DMS53 treated with DMSO at 0.1 percent for 48 hours (cell line): Measurements from ENCODE around the gene ISY1.
"Not testable (repeated sequence)": the region's sequence is repeated elsewhere in the genome, so short reads cannot be mapped to it uniquely, and the experiment has no call there.

ENCODE experiments used
- DNase-seq: peaks from one replicate; lab custom pipeline; 2025; ENCODE audit not compliant: unreplicated experiment; lab: John Stamatoyannopoulos, UW

The ISY1 gene

GRCh38 chr3:129160891-129161859 lies at the start of gene ISY1:
TSS of gene ISY1 (minus strand) at chr3:129161063. CDS start at chr3:129160975, 88 bp downstream.
- peak; percentile 80 for DNase-seq

- DNase-seq, result no peak
Measured at GRCh38 chr3:129207479-129207878, 46.6 kb upstream of the ISY1 start.

GRCh38 chr3:129205109-129205832 lies 44.4 kb upstream of the ISY1 start:
- DNase-seq, result no peak

- no peak for DNase-seq
Measured at GRCh38 chr3:129204473-129204872, 43.6 kb upstream of the ISY1 start.

GRCh38 chr3:129199366-129199765 lies 38.5 kb upstream of the ISY1 start:
- no peak for DNase-seq

- no peak for DNase-seq
Measured at GRCh38 chr3:129197321-129197720, 36.5 kb upstream of the ISY1 start.

- no peak for DNase-seq
Measured at GRCh38 chr3:129196601-129197000, 35.7 kb upstream of the ISY1 start.

GRCh38 chr3:129195731-129196256 lies 34.9 kb upstream of the ISY1 start:
- DNase-seq, result no peak

GRCh38 chr3:129189793-129190192 lies 28.9 kb upstream of the ISY1 start:
- DNase-seq, result not testable (repeated sequence)

- no peak for DNase-seq
Measured at GRCh38 chr3:129187857-129188256, 27.0 kb upstream of the ISY1 start.

GRCh38 chr3:129185783-129186182 lies 24.9 kb upstream of the ISY1 start:
- no peak for DNase-seq

GRCh38 chr3:129184784-129185542 lies 24.1 kb upstream of the ISY1 start:
- DNase-seq, result not testable (repeated sequence)

- DNase-seq, result no peak
Measured at GRCh38 chr3:129184396-129184657, 23.5 kb upstream of the ISY1 start.

- peak; percentile 71 for DNase-seq
Measured at GRCh38 chr3:129183569-129184395, 22.9 kb upstream of the ISY1 start, which contains the start of gene CNBP. TSS of gene CNBP (minus strand) at chr3:129183896. CDS start at chr3:129171757, 12,139 bp downstream.

GRCh38 chr3:129182390-129183185 lies 21.7 kb upstream of the ISY1 start:
- DNase-seq, result no peak

GRCh38 chr3:129181819-129182218 lies 21.0 kb upstream of the ISY1 start:
- no peak for DNase-seq

- no peak for DNase-seq
Measured at GRCh38 chr3:129180461-129180860, 19.6 kb upstream of the ISY1 start.

- no peak for DNase-seq
Measured at GRCh38 chr3:129176051-129176450, 15.2 kb upstream of the ISY1 start.

- no peak for DNase-seq
Measured at GRCh38 chr3:129173725-129174124, 12.9 kb upstream of the ISY1 start.
